PC-9 (cell line): ENCODE measurements around the gene TRUB2. TPM values are rescaled to one million over a fixed set of nuclear protein-coding genes. Genes with fewer than 3 reads are reported as not detected.
A peak's percentile ranks its signal among the peaks of the same experiment; 100 is the strongest.

Source experiments
- Bru-seq: library from RNA; stranded (reverse); fragments of 400-500 nt; gene quantifications from one replicate; lab custom pipeline; 2021; lab: Mats Ljungman, UMichigan
- BruChase-seq, 2 experiments: library from RNA; stranded (reverse); fragments of 400-500 nt; gene quantifications; one replicate each; lab custom pipeline; 2021; lab: Mats Ljungman, UMichigan
- BruUV-seq: library from RNA; stranded (reverse); fragments of 400-500 nt; replicated peaks from 2 replicates; lab custom pipeline; 2021; lab: Mats Ljungman, UMichigan
- CTCF ChIA-PET: fragments of 300-600 bp; sonication (Branson Sonifier 250); formaldehyde crosslinking; loops from one replicate; lab custom pipeline; 2022; ENCODE audit warnings: antibody characterized with exemption; lab: Charles Lee
- POLR2A ChIA-PET: fragments of 300-600 bp; sonication (Branson Sonifier 250); formaldehyde crosslinking; loops from one replicate; lab custom pipeline; 2022; ENCODE audit warnings: antibody characterized with exemption; ENCODE audit not compliant: unreplicated experiment; lab: Charles Lee
- DNase-seq, 2 experiments: peaks; one replicate each; pipeline versions ENCODE4 v3.0.0 to v3.0.0-alpha.2; 2015 to 2022; ENCODE audit warnings: mixed read lengths in 1 of 2
- H2AFZ ChIP-seq: fragments of 200-600 bp; sonication (generic); 2 replicates; pipeline ENCODE4 v1.8.1; 2017; ENCODE audit warnings: antibody characterized with exemption
- H3F3A ChIP-seq: fragments of 200-600 bp; sonication (generic); 2 replicates; pipeline ENCODE4 v1.8.1; 2017; ENCODE audit warnings: antibody characterized with exemption, mild to moderate bottlenecking, low read depth; ENCODE audit not compliant: insufficient read depth
- H3K27ac ChIP-seq: fragments of 200-600 bp; sonication (generic); 2 replicates; pipeline ENCODE4 v1.6.1; 2016; ENCODE audit warnings: mixed run types
- H3K27me3 ChIP-seq: fragments of 200-600 bp; sonication (generic); 2 replicates; pipeline ENCODE4 v1.6.1; 2016; ENCODE audit warnings: low read depth, mixed run types; ENCODE audit not compliant: insufficient read depth
- H3K36me3 ChIP-seq: fragments of 200-600 bp; sonication (generic); 2 replicates; pipeline ENCODE4 v1.6.1; 2016; ENCODE audit warnings: low read depth, mixed run types
- H3K4me1 ChIP-seq: fragments of 200-600 bp; sonication (generic); replicated peaks from 2 replicates; pipeline ENCODE4 v1.6.1; 2016; ENCODE audit warnings: mixed run types; ENCODE audit not compliant: insufficient read depth
- H3K4me2 ChIP-seq: fragments of 200-600 bp; sonication (generic); 2 replicates; pipeline ENCODE4 v1.6.1; 2017; ENCODE audit warnings: mixed run types
- H3K4me3 ChIP-seq: fragments of 200-600 bp; sonication (generic); 2 replicates; pipeline ENCODE4 v1.6.1; 2016; ENCODE audit warnings: mixed run types
- H3K79me2 ChIP-seq: fragments of 200-600 bp; sonication (generic); 2 replicates; pipeline ENCODE4 v1.6.1; 2017; ENCODE audit warnings: low read depth, mixed run types
- H3K9me2 ChIP-seq: fragments of 200-600 bp; sonication (generic); 2 replicates; pipeline ENCODE4 v1.8.1; 2017; ENCODE audit warnings: mild to moderate bottlenecking; ENCODE audit not compliant: insufficient read depth
- H3K9me3 ChIP-seq: fragments of 200-600 bp; sonication (generic); 2 replicates; pipeline ENCODE4 v1.8.1; 2016; ENCODE audit warnings: low read depth; ENCODE audit not compliant: insufficient read depth
- H4K20me1 ChIP-seq: fragments of 200-600 bp; sonication (generic); 2 replicates; pipeline ENCODE4 v1.8.1; 2017; ENCODE audit not compliant: insufficient read depth
- EZH2 ChIP-seq: fragments of 200-600 bp; sonication (generic); IDR thresholded peaks from 2 replicates; pipeline ENCODE4 v1.8.0; 2017; ENCODE audit warnings: antibody characterized with exemption, low read depth
- intact Hi-C: fragments of 100-400 bp; cut with micrococcal nuclease; formaldehyde crosslinking; loops from one replicate; pipeline ENCODE4 v1.10.0; 2022; ENCODE audit not compliant: unreplicated experiment
- long read RNA-seq: library from polyadenylated mRNA; stranded (forward); transcript quantifications from one replicate; pipeline ENCODE4 v2.0.0, GENCODE V29; 2022
- total RNA-seq: library from RNA; stranded (reverse); gene quantifications from 2 replicates; pipeline ENCODE4 v1.2.3, GENCODE V29; 2021
- TF ChIP-seq, protein P1 (sequence below): fragments of 200-600 bp; sonication (generic); conservative IDR thresholded peaks from 2 replicates; pipeline ENCODE4 v1.6.1; 2017; ENCODE audit warnings: mixed run types, antibody characterized with exemption, mild to moderate bottlenecking, moderate library complexity

The TRUB2 gene, protein sequence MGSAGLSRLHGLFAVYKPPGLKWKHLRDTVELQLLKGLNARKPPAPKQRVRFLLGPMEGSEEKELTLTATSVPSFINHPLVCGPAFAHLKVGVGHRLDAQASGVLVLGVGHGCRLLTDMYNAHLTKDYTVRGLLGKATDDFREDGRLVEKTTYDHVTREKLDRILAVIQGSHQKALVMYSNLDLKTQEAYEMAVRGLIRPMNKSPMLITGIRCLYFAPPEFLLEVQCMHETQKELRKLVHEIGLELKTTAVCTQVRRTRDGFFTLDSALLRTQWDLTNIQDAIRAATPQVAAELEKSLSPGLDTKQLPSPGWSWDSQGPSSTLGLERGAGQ
- total RNA-seq = 47.6 and 62.1 TPM in 2 replicates
- Bru-seq, nascent RNA = percentile 63 among the genes with signal in this experiment
- percentile 55 among the genes with signal in this experiment for BruChase-seq, experiment 1, labeled RNA remaining after a 2-hour chase
- BruChase-seq, experiment 2, labeled RNA remaining after a 6-hour chase = percentile 79 among the genes with signal in this experiment
- long read RNA-seq, full-length matches to known transcripts = 163 of 182 reads
- long read RNA-seq, partial matches to known transcripts = 11 of 182 reads
- long read RNA-seq, other reads (novel, unspliced or antisense) = 8 of 182 reads

DNA sequence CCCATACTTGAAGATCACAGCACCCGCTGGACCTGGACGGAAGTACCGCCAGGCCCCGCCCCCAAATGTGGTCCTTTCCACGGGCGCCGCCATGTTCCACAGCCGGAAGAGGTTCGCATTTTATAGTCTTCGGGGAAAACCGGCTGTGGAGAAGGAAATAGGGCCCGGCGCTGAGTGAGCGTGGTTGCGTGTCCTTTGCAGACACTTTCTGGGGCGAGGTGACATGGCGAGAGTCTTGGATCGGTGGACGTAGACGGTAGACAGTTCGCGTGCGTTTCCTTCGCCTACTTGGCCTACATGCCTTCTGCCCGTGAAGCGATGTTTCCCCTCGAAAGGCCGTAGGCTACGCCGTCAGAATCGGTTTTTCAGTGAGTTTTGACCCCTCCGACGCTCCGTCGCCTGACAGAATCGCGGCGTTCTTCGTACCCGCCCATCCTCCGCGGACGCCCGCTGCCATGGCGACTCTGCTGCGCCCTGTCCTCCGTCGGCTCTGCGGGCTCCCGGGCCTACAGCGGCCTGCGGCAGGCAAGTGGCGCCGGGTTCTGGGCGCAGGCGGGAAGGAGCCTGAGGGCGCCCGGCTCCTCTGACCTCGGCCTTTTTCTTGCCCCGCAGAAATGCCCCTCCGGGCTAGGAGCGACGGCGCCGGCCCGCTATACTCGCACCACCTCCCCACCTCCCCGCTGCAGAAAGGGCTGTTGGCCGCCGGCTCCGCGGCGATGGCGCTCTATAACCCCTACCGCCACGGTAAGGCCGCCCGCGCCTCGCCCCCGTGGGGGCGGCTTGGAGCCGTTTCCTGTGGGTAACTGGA lies at the start of gene TRUB2, which contains the start of gene COQ4:
TRUB2 (minus strand) TSS at position 44 of the 808 bp plus-strand sequence; CDS start at position 5, 39 bp downstream.
COQ4 (plus strand) TSS at position 436 of the 808 bp plus-strand sequence; CDS start at position 456, 20 bp downstream.
- H3K9me3 ChIP-seq = no peaks in the 10 kb centered on the region
- ChIA-PET CTCF (no interaction called here), POLR2A (no interaction called here)
- peak within 1 kb of the TSS; percentile 94 for H3K4me2 ChIP-seq
- intact Hi-C loops = loop anchor here (1.0 to 2.0 kb wide), 4 partner anchors 18 to 46 kb away; partner anchors contain the start of genes GOLGA2, SLC27A4 and SWI5
- peak within 1 kb of the TSS; percentile 91 for H2AFZ ChIP-seq
- no peaks in the 10 kb centered on the region for H3K9me2 ChIP-seq
- no peaks in the 10 kb centered on the region; the same call in 1 of the 2 replicates for H4K20me1 ChIP-seq
- DNase-seq = peak; percentile 88 to 94
- H3K36me3 ChIP-seq = peaks cover 15% of the 10 kb centered on the region
- H3K4me3 ChIP-seq = peak within 1 kb of the TSS; percentile 100
- BruUV-seq = TSS peak; percentile 42
- H3K4me1 ChIP-seq = peaks cover 21% of the 10 kb centered on the region
- TF ChIP-seq, protein P1, sequence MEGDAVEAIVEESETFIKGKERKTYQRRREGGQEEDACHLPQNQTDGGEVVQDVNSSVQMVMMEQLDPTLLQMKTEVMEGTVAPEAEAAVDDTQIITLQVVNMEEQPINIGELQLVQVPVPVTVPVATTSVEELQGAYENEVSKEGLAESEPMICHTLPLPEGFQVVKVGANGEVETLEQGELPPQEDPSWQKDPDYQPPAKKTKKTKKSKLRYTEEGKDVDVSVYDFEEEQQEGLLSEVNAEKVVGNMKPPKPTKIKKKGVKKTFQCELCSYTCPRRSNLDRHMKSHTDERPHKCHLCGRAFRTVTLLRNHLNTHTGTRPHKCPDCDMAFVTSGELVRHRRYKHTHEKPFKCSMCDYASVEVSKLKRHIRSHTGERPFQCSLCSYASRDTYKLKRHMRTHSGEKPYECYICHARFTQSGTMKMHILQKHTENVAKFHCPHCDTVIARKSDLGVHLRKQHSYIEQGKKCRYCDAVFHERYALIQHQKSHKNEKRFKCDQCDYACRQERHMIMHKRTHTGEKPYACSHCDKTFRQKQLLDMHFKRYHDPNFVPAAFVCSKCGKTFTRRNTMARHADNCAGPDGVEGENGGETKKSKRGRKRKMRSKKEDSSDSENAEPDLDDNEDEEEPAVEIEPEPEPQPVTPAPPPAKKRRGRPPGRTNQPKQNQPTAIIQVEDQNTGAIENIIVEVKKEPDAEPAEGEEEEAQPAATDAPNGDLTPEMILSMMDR = no peak
- no peak for TF ChIP-seq EZH2
- H3K27me3 ChIP-seq = no peaks in the 10 kb centered on the region
- H3K27ac ChIP-seq = peak within 1 kb of the TSS; percentile 74
- H3K79me2 ChIP-seq = peaks cover 52% of the 10 kb centered on the region
- peaks cover 7% of the 10 kb centered on the region; the same call in 1 of the 2 replicates for H3F3A ChIP-seq

DNA sequence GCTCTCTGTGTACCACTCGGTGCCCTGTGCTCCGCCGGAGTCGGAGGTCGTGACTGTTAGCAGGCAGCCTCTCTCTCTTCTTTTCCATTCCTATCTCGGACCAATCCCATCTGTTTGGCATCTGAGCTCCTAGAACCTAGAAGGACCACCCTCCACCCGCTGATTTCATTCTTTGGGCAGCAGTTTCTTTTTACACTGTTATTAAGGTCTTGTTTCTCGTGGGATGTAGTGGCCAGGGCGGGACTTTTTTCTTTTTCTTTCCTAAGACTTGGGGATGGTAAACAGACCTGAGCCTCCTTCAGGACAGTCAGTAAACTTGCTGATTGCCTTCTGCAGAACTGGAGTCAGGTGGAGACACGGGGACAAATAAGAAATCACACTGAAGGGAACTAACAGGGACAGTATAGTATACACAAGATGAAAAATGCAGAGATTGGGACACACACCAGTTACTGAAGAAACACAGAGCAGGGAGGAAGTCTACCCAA lies 49.4 kb upstream of the TRUB2 start:
- BruUV-seq = TSS peak; percentile 74
- Histone ChIP-seq H3K27me3 (no peaks in the 10 kb centered on the region), H4K20me1 (no peaks in the 10 kb centered on the region), H3F3A (peaks cover 21% of the 10 kb centered on the region), H3K27ac (peak overlapping the region; percentile 54), H3K9me3 (no peaks in the 10 kb centered on the region), H3K36me3 (no peaks in the 10 kb centered on the region; the same call in 1 of the 2 replicates), H2AFZ (peak overlapping the region; percentile 90), H3K4me1 (peaks cover 18% of the 10 kb centered on the region; the same call in 1 of the 2 replicates), H3K9me2 (no peaks in the 10 kb centered on the region), H3K4me3 (peak overlapping the region; percentile 66), H3K4me2 (peak overlapping the region; percentile 91), H3K79me2 (peaks cover 45% of the 10 kb centered on the region)
- TF ChIP-seq EZH2 = no peak
- TF ChIP-seq, protein P1 = 0 out of 2 replicates have a peak, but pooled peaks have one; percentile 14
- ChIA-PET CTCF (interaction anchor here (0.6 to 1.3 kb wide), 2 partner anchors 77 to 418 kb away, joined by 3 read pairs; no protein-coding TSS in a partner anchor), POLR2A (interaction anchor here (0.6 kb wide), 3 partner anchors 49 to 799 kb away, joined by 3 to 7 read pairs (median 3); partner anchors contain the start of gene CERCAM)
- intact Hi-C loops = loop anchor here (2.0 to 5.0 kb wide), 2 partner anchors 49 to 741 kb away; partner anchors contain the start of genes CERCAM, CRAT and PTPA
- no peak for DNase-seq
